MCF 10A (cell line): ENCODE data around the gene MARCHF7. TPM values are rescaled to one million over a fixed set of nuclear protein-coding genes. Genes with fewer than 3 reads are reported as not detected.

Experiments used
- BruUV-seq: library from RNA; stranded (reverse); fragments of 400-500 nt; replicated peaks from 2 replicates; lab custom pipeline; 2021; lab: Mats Ljungman, UMichigan
- CTCF ChIA-PET: fragments of 300-600 bp; sonication (Branson Sonifier 250); formaldehyde crosslinking; extraction: SDS; loops from one replicate; lab custom pipeline; 2021; ENCODE audit warnings: antibody characterized with exemption, inconsistent platforms; lab: Yijun Ruan, JAX
- POLR2A ChIA-PET: fragments of 300-600, 350-650 bp; sonication (Branson Sonifier 250); formaldehyde crosslinking; extraction: SDS; loops from one replicate; lab custom pipeline; 2020; ENCODE audit warnings: antibody characterized with exemption, inconsistent platforms; lab: Yijun Ruan, JAX
- DNase-seq: peaks from one replicate; pipeline ENCODE4 v3.0.0-alpha.2; 2018; ENCODE audit not compliant: unreplicated experiment
- H3K27ac Mint-ChIP-seq: one replicate; pipeline ENCODE4 v1.8.0; 2022; ENCODE audit warnings: mild to moderate bottlenecking, low read depth, mixed read lengths; ENCODE audit not compliant: unreplicated experiment
- H3K27me3 Mint-ChIP-seq: one replicate; pipeline ENCODE4 v1.8.0; 2022; ENCODE audit warnings: mixed read lengths; ENCODE audit not compliant: insufficient read depth, unreplicated experiment
- H3K36me3 Mint-ChIP-seq: one replicate; pipeline ENCODE4 v1.8.0; 2022; ENCODE audit warnings: mild to moderate bottlenecking, moderate library complexity, mixed read lengths; ENCODE audit not compliant: insufficient read depth, unreplicated experiment
- H3K4me1 Mint-ChIP-seq: one replicate; pipeline ENCODE4 v1.8.0; 2022; ENCODE audit warnings: mixed read lengths; ENCODE audit not compliant: insufficient read depth, unreplicated experiment
- H3K4me3 Mint-ChIP-seq: one replicate; pipeline ENCODE4 v1.8.0; 2022; ENCODE audit warnings: mild to moderate bottlenecking, moderate library complexity, mixed read lengths; ENCODE audit not compliant: unreplicated experiment
- H3K9me3 Mint-ChIP-seq: one replicate; pipeline ENCODE4 v1.8.0; 2022; ENCODE audit warnings: mixed read lengths; ENCODE audit not compliant: unreplicated experiment
- intact Hi-C: fragments of 100-400 bp; cut with micrococcal nuclease; formaldehyde crosslinking; loops from 2 replicates; pipeline ENCODE4 v1.14.1; 2022
- total RNA-seq: library from RNA; stranded (reverse); gene quantifications from 2 replicates; pipeline ENCODE4 v1.2.3, GENCODE V29; 2022
- TF ChIP-seq, protein P1 (sequence below): fragments of 200-600 bp; IDR thresholded peaks from one replicate; pipeline ENCODE4 v1.8.0; 2022; ENCODE audit warnings: antibody characterized with exemption, mild to moderate bottlenecking; ENCODE audit not compliant: unreplicated experiment

Gene MARCHF7
- total RNA-seq, 1 experiment from 2014 or later, result 76.0 TPM

DNA sequence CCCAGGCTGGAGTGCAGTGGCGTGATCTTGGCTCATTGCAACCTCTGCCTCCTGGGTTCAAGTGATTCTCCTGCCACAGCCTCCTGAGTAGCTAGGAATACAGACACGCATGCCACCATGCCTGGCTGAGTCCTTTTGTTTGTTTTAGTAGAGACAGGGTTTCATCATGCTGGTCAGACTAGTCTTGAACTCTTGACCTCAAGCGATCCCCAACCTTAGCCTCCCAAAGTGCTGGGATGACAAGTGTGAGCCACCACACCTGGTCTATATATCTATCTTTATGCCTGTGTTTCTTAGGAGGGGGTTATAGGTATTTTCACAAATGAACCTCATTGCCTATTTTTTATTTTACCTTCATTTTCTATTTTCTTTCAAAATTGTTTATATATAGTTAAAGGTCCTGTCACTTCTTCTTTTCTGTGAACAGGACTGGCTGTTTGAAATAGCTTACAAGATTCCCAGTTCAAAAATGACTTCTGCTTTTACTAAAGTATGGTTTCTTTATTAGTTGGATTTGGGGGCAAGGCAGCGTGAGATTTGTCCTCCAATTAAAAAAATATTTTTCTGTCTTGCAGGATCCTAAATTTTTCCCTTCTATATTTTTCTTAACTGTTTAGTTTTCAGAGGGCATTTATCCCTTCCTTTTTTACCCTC lies 16.4 kb upstream of the MARCHF7 start:
- ChIA-PET CTCF (no interaction called here), POLR2A (interaction anchor here (0.6 to 4.0 kb wide), 2 partner anchors 16 to 41 kb away, joined by 3 to 23 read pairs; partner anchors contain the start of gene MARCHF7)
- TF ChIP-seq, protein P1, sequence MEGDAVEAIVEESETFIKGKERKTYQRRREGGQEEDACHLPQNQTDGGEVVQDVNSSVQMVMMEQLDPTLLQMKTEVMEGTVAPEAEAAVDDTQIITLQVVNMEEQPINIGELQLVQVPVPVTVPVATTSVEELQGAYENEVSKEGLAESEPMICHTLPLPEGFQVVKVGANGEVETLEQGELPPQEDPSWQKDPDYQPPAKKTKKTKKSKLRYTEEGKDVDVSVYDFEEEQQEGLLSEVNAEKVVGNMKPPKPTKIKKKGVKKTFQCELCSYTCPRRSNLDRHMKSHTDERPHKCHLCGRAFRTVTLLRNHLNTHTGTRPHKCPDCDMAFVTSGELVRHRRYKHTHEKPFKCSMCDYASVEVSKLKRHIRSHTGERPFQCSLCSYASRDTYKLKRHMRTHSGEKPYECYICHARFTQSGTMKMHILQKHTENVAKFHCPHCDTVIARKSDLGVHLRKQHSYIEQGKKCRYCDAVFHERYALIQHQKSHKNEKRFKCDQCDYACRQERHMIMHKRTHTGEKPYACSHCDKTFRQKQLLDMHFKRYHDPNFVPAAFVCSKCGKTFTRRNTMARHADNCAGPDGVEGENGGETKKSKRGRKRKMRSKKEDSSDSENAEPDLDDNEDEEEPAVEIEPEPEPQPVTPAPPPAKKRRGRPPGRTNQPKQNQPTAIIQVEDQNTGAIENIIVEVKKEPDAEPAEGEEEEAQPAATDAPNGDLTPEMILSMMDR, result no peak
- Mint-ChIP-seq H3K4me1 (no peaks in the 10 kb centered on the region), H3K36me3 (no peaks in the 10 kb centered on the region), H3K27me3 (no peaks in the 10 kb centered on the region), H3K27ac (no peak overlapping the region), H3K9me3 (no peaks in the 10 kb centered on the region), H3K4me3 (no peak overlapping the region)
- DNase-seq, result no peak
- intact Hi-C loops, result no loop called here
- no TSS peak for BruUV-seq

DNA sequence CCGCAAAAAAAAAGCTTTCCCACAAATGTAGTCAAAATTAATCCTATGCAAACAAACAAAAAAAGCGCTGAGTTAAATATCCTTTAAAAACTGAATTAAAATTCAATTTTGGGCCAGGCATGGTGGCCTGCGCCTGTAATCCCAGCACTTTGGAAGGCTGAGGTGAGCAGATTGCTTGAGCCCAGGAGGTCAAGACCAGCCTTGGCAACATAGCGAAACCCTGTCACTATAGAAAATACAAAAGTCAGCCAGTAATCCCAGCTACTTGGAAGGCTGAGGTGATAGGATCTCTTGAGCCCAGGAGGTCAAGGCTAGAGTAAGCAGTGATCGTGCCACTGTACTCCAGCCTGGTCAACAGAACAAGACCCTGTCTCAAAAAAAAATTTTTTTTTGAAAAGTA lies 8.8 kb upstream of the MARCHF7 start:
- CTCF ChIA-PET, result interaction anchor here (0.6 kb wide), 2 partner anchors 876 to 1310 kb away, joined by 3 to 4 read pairs; no protein-coding TSS in a partner anchor
- Mint-ChIP-seq H3K27ac (no peak overlapping the region), H3K36me3 (no peaks in the 10 kb centered on the region), H3K4me3 (no peak overlapping the region), H3K9me3 (no peaks in the 10 kb centered on the region), H3K27me3 (no peaks in the 10 kb centered on the region), H3K4me1 (no peaks in the 10 kb centered on the region)
- intact Hi-C loops, result no loop called here
- TF ChIP-seq, protein P1, result no peak
- DNase-seq, result no peak
- POLR2A ChIA-PET, result interaction anchor here (1.0 to 1.2 kb wide), 2 partner anchors 9 to 90 kb away, joined by 3 read pairs; partner anchors contain the start of gene MARCHF7
- BruUV-seq, result no TSS peak

DNA sequence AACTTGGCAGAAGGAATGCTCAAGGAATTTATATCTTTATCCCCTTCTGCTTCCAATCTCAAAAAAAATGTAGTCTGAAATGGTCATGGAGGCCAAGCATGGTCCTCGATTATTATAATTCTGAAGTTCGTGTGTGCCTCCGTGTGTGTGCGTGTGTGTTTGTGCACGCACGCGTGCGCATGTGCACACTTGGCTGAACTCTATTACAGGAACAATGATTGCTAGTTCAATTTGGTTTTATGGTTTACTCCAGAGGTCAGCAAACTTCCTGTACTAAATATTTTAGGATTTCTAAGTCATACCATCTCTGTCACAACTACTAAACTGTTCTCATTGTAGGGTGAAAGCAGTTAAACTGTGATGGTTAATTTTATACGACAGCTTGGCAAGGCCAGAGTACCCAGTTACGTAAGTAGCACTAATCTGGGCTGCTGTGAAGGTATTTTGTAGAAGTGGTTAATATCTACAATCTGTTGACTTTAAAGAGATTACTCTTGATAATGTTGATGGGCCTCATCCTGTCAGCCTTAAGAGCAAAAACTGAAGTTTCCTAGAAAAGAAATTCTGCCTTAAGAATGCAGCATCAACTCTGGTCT lies 5.8 kb upstream of the MARCHF7 start:
- no TSS peak for BruUV-seq
- intact Hi-C loops, result no loop called here
- TF ChIP-seq, protein P1, result no peak
- Mint-ChIP-seq H3K9me3 (no peaks in the 10 kb centered on the region), H3K4me1 (peaks cover 7% of the 10 kb centered on the region), H3K27ac (no peak overlapping the region), H3K36me3 (no peaks in the 10 kb centered on the region), H3K27me3 (no peaks in the 10 kb centered on the region), H3K4me3 (no peak overlapping the region)
- DNase-seq, result no peak
- POLR2A ChIA-PET, result interaction anchor here (0.8 kb wide), 2 partner anchors 9 to 22 kb away, joined by 3 read pairs; no protein-coding TSS in a partner anchor
- CTCF ChIA-PET, result interaction anchor here (0.7 to 1.6 kb wide), 2 partner anchors 97 to 674 kb away, joined by 4 to 5 read pairs; no protein-coding TSS in a partner anchor

DNA sequence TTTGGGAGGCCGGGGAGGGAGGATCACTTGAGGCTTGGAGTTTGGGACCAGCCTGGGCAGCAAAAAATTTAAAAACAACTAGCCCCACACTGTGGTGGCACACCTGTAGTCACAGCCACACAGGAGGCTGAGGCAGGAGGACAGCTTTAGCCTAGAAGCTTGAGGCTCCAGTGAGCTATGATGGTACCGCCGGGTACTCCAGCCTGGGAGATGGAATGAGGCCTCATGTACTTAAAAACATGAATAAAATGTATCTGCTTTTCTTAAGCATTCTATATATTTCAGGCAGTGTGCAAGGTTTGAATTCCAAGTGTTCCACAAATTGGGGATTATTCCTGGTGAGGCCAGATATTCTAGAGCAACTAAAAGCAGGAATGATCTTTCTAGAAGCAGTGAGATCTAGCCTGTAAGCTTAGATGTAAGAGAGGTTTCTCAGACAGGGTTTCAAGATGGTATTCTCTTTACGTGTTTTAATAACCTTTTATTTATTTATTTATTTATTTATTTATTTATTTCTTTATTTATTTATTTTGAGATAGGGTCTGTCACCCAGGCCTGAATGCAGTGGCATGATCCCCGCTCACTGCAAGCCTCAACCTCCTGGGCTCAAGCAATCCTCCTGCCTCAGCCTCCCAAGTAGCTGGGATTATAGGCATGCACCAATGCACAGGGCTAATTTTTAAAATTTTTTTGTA lies 4.1 kb upstream of the MARCHF7 start:
- no peak overlapping the region for H3K4me3 Mint-ChIP-seq
- no peak for DNase-seq
- no peaks in the 10 kb centered on the region for H3K27me3 Mint-ChIP-seq
- no peaks in the 10 kb centered on the region for H3K9me3 Mint-ChIP-seq
- peaks cover 5% of the 10 kb centered on the region for H3K36me3 Mint-ChIP-seq
- no peak overlapping the region for H3K27ac Mint-ChIP-seq
- H3K4me1 Mint-ChIP-seq, result peaks cover 10% of the 10 kb centered on the region
- BruUV-seq, result no TSS peak
- TF ChIP-seq, protein P1, result no peak
- intact Hi-C loops, result no loop called here
- ChIA-PET CTCF (interaction anchor here (1.6 kb wide), 1 partner anchor 99 kb away, joined by 4 read pairs; no protein-coding TSS in a partner anchor), POLR2A (no interaction called here)
